HEK293 (cell line): ENCODE results near the gene SPIRE1.
A peak's percentile ranks its signal among the peaks of the same experiment; 100 is the strongest.

Experiments
- BCL6B ChIP-seq: fragments of 450-650 bp; formaldehyde crosslinking; IDR thresholded peaks from 2 replicates; pipeline ENCODE4 v1.5.1; 2017; ENCODE audit warnings: missing biosample characterization, missing genetic modification characterization
- KLF8 ChIP-seq: fragments of 450-650 bp; formaldehyde crosslinking; IDR thresholded peaks from 2 replicates; pipeline ENCODE4 v1.5.1; 2016; ENCODE audit warnings: missing biosample characterization, missing genetic modification characterization
- OSR2 ChIP-seq: fragments of 450-650 bp; formaldehyde crosslinking; IDR thresholded peaks from 2 replicates; pipeline ENCODE4 v1.5.1; 2016; ENCODE audit warnings: missing biosample characterization, missing genetic modification characterization
- OVOL3 ChIP-seq: fragments of 450-650 bp; formaldehyde crosslinking; IDR thresholded peaks from 2 replicates; pipeline ENCODE4 v1.5.1; 2016; ENCODE audit warnings: missing biosample characterization, missing genetic modification characterization
- PRDM10 ChIP-seq: fragments of 450-650 bp; formaldehyde crosslinking; IDR thresholded peaks from 2 replicates; pipeline ENCODE4 v1.5.1; 2016; ENCODE audit warnings: missing biosample characterization, missing genetic modification characterization
- TRIM28 ChIP-seq: IDR thresholded peaks from 2 replicates; pipeline ENCODE4 v1.6.1; 2011; ENCODE audit warnings: low read length, control low read depth, borderline replicate concordance
- ZBTB44 ChIP-seq: fragments of 450-650 bp; IDR thresholded peaks from 2 replicates; pipeline ENCODE4 v1.5.1; 2018; ENCODE audit warnings: missing biosample characterization, mild to moderate bottlenecking, missing genetic modification characterization
- ZNF112 ChIP-seq: fragments of 450-650 bp; formaldehyde crosslinking; IDR thresholded peaks from 2 replicates; pipeline ENCODE4 v1.5.0; 2017; ENCODE audit warnings: missing biosample characterization, missing genetic modification characterization
- ZNF350 ChIP-seq: fragments of 450-650 bp; formaldehyde crosslinking; IDR thresholded peaks from 2 replicates; pipeline ENCODE4 v1.5.0; 2017; ENCODE audit warnings: missing biosample characterization, mild to moderate bottlenecking, missing genetic modification characterization
- ZNF362 ChIP-seq: fragments of 450-650 bp; formaldehyde crosslinking; IDR thresholded peaks from 2 replicates; pipeline ENCODE4 v1.5.1; 2016; ENCODE audit warnings: missing biosample characterization, missing genetic modification characterization
- ZNF660 ChIP-seq: fragments of 450-650 bp; IDR thresholded peaks from 2 replicates; pipeline ENCODE4 v1.5.1; 2018; ENCODE audit warnings: missing biosample characterization, mild to moderate bottlenecking, missing genetic modification characterization
- ZNF692 ChIP-seq: fragments of 450-650 bp; formaldehyde crosslinking; IDR thresholded peaks from 2 replicates; pipeline ENCODE4 v1.5.1; 2016; ENCODE audit warnings: missing biosample characterization, missing genetic modification characterization
- TF ChIP-seq, protein P1 (sequence below): fragments of 450-650 bp; formaldehyde crosslinking; IDR thresholded peaks from 2 replicates; pipeline ENCODE4 v1.5.1; 2016; ENCODE audit warnings: missing biosample characterization, missing genetic modification characterization
- TF ChIP-seq, protein P2 (sequence below): fragments of 450-650 bp; formaldehyde crosslinking; IDR thresholded peaks from 2 replicates; pipeline ENCODE4 v1.5.1; 2016; ENCODE audit warnings: missing biosample characterization, missing genetic modification characterization

Gene SPIRE1

DNA sequence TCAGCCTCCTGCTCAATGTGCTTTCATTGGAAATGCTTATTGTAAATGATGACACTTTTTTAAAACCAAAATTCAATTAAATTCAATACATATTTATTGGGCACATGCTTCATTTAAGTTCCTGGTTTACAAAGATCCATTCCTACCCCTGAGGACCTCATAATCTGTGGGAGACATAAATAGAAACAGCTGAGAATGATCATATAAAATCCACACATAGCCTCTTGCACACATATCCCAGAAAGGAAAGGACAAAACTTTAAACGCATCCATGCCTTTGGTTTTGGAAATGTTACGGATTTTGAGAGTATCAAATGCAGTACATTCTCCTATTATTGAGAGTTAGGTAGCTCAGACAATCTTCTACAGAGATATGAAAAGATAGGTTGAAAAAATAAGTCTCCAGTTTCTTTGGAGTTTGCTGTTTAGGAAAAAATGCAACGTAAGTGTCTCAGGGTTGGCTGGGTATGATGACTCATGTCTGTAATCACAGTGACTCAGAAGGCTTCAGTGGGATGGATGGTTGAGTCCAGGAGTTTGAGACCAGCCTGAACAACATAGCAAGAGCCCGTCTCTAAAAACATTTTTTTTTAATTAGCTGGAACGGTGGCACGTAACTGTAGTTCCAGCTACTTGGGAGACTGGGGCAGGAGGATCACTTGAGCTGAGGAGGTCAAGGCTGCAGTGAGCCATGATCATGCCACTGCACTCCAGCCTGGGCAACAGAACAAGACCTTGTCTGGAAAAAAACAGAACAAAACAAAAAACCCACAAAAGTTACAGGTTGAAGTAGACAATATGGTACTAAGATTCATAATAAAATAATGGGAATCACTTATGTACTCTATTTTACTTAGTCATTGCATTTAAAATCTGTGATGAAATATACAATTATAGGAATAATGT is 254.1 kb downstream of the SPIRE1 start (continued):
- TF ChIP-seq PRDM10 (tag by site-specific recombination): peak; percentile 90
- 0 out of 2 replicates have a peak, but pooled peaks have one; percentile 19 for TF ChIP-seq ZNF660 (tag by site-specific recombination)
- TF ChIP-seq, protein P1, sequence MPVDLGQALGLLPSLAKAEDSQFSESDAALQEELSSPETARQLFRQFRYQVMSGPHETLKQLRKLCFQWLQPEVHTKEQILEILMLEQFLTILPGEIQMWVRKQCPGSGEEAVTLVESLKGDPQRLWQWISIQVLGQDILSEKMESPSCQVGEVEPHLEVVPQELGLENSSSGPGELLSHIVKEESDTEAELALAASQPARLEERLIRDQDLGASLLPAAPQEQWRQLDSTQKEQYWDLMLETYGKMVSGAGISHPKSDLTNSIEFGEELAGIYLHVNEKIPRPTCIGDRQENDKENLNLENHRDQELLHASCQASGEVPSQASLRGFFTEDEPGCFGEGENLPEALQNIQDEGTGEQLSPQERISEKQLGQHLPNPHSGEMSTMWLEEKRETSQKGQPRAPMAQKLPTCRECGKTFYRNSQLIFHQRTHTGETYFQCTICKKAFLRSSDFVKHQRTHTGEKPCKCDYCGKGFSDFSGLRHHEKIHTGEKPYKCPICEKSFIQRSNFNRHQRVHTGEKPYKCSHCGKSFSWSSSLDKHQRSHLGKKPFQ (tag by site-specific recombination): no peak
- 0 out of 2 replicates have a peak, but pooled peaks have one; percentile 61 for TF ChIP-seq ZNF350 (tag by site-specific recombination)
- TF ChIP-seq OVOL3 (tag by site-specific recombination): 0 out of 2 replicates have a peak, but pooled peaks have one; percentile 24
- TF ChIP-seq ZNF362: peak; percentile 77
- TF ChIP-seq ZBTB44 (tag by site-specific recombination): 0 out of 2 replicates have a peak, but pooled peaks have one; percentile 23
- TF ChIP-seq OSR2 (tag by site-specific recombination): 0 out of 2 replicates have a peak, but pooled peaks have one; percentile 13
- TF ChIP-seq BCL6B: peak; percentile 70; the same call in 1 of the 2 replicates
- TF ChIP-seq ZNF692 (tag by site-specific recombination): peak; percentile 49; the same call in 1 of the 2 replicates
- no peak for TF ChIP-seq TRIM28
- TF ChIP-seq ZNF112: no peak
- TF ChIP-seq, protein P2, sequence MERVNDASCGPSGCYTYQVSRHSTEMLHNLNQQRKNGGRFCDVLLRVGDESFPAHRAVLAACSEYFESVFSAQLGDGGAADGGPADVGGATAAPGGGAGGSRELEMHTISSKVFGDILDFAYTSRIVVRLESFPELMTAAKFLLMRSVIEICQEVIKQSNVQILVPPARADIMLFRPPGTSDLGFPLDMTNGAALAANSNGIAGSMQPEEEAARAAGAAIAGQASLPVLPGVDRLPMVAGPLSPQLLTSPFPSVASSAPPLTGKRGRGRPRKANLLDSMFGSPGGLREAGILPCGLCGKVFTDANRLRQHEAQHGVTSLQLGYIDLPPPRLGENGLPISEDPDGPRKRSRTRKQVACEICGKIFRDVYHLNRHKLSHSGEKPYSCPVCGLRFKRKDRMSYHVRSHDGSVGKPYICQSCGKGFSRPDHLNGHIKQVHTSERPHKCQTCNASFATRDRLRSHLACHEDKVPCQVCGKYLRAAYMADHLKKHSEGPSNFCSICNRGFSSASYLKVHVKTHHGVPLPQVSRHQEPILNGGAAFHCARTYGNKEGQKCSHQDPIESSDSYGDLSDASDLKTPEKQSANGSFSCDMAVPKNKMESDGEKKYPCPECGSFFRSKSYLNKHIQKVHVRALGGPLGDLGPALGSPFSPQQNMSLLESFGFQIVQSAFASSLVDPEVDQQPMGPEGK (tag by site-specific recombination): no peak
- TF ChIP-seq KLF8: 0 out of 2 replicates have a peak, but pooled peaks have one; percentile 41
